ENCODE measurements around the gene RIN1. TPM values are rescaled to one million over a fixed set of nuclear protein-coding genes. Genes with fewer than 3 reads are reported as not detected.
"Not testable (repeated sequence)": the region's sequence is repeated elsewhere in the genome, so short reads cannot be mapped to it uniquely, and the experiment has no call there.

The RIN1 gene
- polyA plus RNA-seq, 3 donors, result 4.8 to 9.0 (median 6.5) TPM

- peak overlapping the region; percentile 78 for H3K27ac ChIP-seq (ENCODE audit: low read depth, low read length)
- 34 to 45% (median 39%) methylated on average over 32 to 38 of the region's 38 CpGs for WGBS, 3 donors
These were observed 22.7 kb downstream of the RIN1 start for GRCh38 chr11:66313321-66314185.

- WGBS, 3 donors, result 1 to 3% (median 3%) methylated on average over 49 to 52 of the region's 52 CpGs
These were observed 23.5 kb downstream of the RIN1 start for GRCh38 chr11:66312549-66313320.

GRCh38 chr11:66311965-66312548, 24.2 kb downstream of the RIN1 start:
- WGBS, 3 donors, result 0 to 1% (median 1%) methylated on average over 44 of the region's 44 CpGs
- H3K27ac ChIP-seq (ENCODE audit: low read depth, low read length), result peak overlapping the region; percentile 21

More at GRCh38 chr11:66312549-66313320, 23.5 kb downstream of the RIN1 start:
- peak overlapping the region; percentile 78 for H3K27ac ChIP-seq (ENCODE audit: low read depth, low read length)

GRCh38 chr11:66311470-66311964, 24.7 kb downstream of the RIN1 start:
- peak overlapping the region; percentile 21 for H3K27ac ChIP-seq (ENCODE audit: low read depth, low read length)
- WGBS, 3 donors, result 26 to 34% (median 28%) methylated on average over 26 of the region's 26 CpGs

- not testable (repeated sequence) for H3K27ac ChIP-seq (ENCODE audit: low read depth, low read length)
- WGBS, 3 donors, result 85 to 88% (median 87%) methylated on average over 18 of the region's 18 CpGs
These were observed 25.3 kb downstream of the RIN1 start for GRCh38 chr11:66310803-66311440.

- H3K27ac ChIP-seq (ENCODE audit: low read depth, low read length), result no peak overlapping the region
- 69 to 82% (median 78%) methylated on average over 8 of the region's 8 CpGs for WGBS, 3 donors
These were observed 25.9 kb downstream of the RIN1 start for GRCh38 chr11:66310324-66310723.

- no peak overlapping the region for H3K27ac ChIP-seq (ENCODE audit: low read depth, low read length)
- 41 to 73% (median 50%) methylated on average over 3 of the region's 3 CpGs for WGBS, 3 donors
These were observed 26.8 kb downstream of the RIN1 start for GRCh38 chr11:66309475-66309874.

GRCh38 chr11:66302656-66303055, 33.6 kb downstream of the RIN1 start:
- H3K27ac ChIP-seq (ENCODE audit: low read depth, low read length), result no peak overlapping the region
- WGBS, 3 donors, result 83 to 87% (median 85%) methylated on average over 12 of the region's 12 CpGs

GRCh38 chr11:66299186-66299585, 37.0 kb downstream of the RIN1 start:
- 58 to 74% (median 64%) methylated on average over 3 of the region's 3 CpGs for WGBS, 3 donors
- no peak overlapping the region for H3K27ac ChIP-seq (ENCODE audit: low read depth, low read length)

GRCh38 chr11:66297610-66298009, 38.6 kb downstream of the RIN1 start:
- WGBS, 3 donors, result 47 to 62% (median 53%) methylated on average over 8 of the region's 8 CpGs
- H3K27ac ChIP-seq (ENCODE audit: low read depth, low read length), result no peak overlapping the region

- H3K27ac ChIP-seq (ENCODE audit: low read depth, low read length), result no peak overlapping the region
- 79 to 85% (median 80%) methylated on average over 105 to 123 of the region's 123 CpGs for WGBS, 3 donors
These were observed 41.3 kb downstream of the RIN1 start for GRCh38 chr11:66294626-66295620.

- WGBS, 3 donors, result 76 to 83% (median 81%) methylated on average over 28 to 30 of the region's 30 CpGs
- no peak overlapping the region for H3K27ac ChIP-seq (ENCODE audit: low read depth, low read length)
These were observed 42.2 kb downstream of the RIN1 start for GRCh38 chr11:66293777-66294625.

- WGBS, 3 donors, result 78 to 84% (median 80%) methylated on average over 4 of the region's 4 CpGs
- H3K27ac ChIP-seq (ENCODE audit: low read depth, low read length), result no peak overlapping the region
These were observed 42.9 kb downstream of the RIN1 start for GRCh38 chr11:66293352-66293751.

GRCh38 chr11:66292543-66293332, 43.5 kb downstream of the RIN1 start:
- WGBS, 3 donors, result 49 to 51% (median 50%) methylated on average over 16 to 17 of the region's 17 CpGs
- H3K27ac ChIP-seq (ENCODE audit: low read depth, low read length), result no peak overlapping the region

- 1 to 2% (median 2%) methylated on average over 60 to 95 of the region's 95 CpGs for WGBS, 3 donors
- no peak within 1 kb of the TSS for H3K27ac ChIP-seq (ENCODE audit: low read depth, low read length)
These were observed 44.3 kb downstream of the RIN1 start, which contains the start of gene TMEM151A for GRCh38 chr11:66291706-66292542. Gene TMEM151A, plus strand, starts transcription at chr11:66291894. Its CDS starts 120 bp downstream, at chr11:66292014.

Data from adipose tissue (tissue), 3 donors.